ENCODE measurements around the gene DNAJA3.

GRCh38 chr16:4377573-4378154 is 48.0 kb upstream of the DNAJA3 start:
- TF ChIP-seq CTCF (conservative IDR thresholded peaks at IDR 0.05; ENCODE audit: low read depth, low read length), result no peak
- TF ChIP-seq RFX5 (IDR thresholded peaks at IDR 0.05; ENCODE audit: low read depth, low read length), result no peak
- TF ChIP-seq BHLHE40 (IDR thresholded peaks at IDR 0.05; ENCODE audit: low read depth, low read length), result no peak
- TF ChIP-seq POLR2A (IDR thresholded peaks at IDR 0.05; ENCODE audit: low read depth, low read length), result no peak
- no peak for TF ChIP-seq SMC3 (IDR thresholded peaks at IDR 0.05; ENCODE audit: low read depth, low read length)
- no peak for TF ChIP-seq ELK1 (IDR thresholded peaks at IDR 0.05; ENCODE audit: borderline replicate concordance, low read depth, low read length)
- TF ChIP-seq RAD21 (IDR thresholded peaks at IDR 0.05; ENCODE audit: low read length), result no peak
- TF ChIP-seq USF2 (IDR thresholded peaks at IDR 0.05; ENCODE audit: low read depth, low read length), result no peak
- TF ChIP-seq MAZ (IDR thresholded peaks at IDR 0.05; ENCODE audit: borderline replicate concordance, low read depth, low read length), result no peak
- no peak for TF ChIP-seq CEBPB (IDR thresholded peaks at IDR 0.05; ENCODE audit: low read depth, low read length)
- no peak for TF ChIP-seq RCOR1 (IDR thresholded peaks at IDR 0.05; ENCODE audit: insufficient replicate concordance, low read length)
